HG02870 (cell line): ENCODE results near the gene WBP2.
"Not testable (repeated sequence)": the region's sequence is repeated elsewhere in the genome, so short reads cannot be mapped to it uniquely, and the experiment has no call there.

Experiments
- ATAC-seq: cut with Tn5 transposase; IDR thresholded peaks from one replicate; pipeline ENCODE4 v1.9.1; 2021; ENCODE audit warnings: mild to moderate bottlenecking, moderate library complexity; ENCODE audit not compliant: unreplicated experiment

Gene WBP2

DNA sequence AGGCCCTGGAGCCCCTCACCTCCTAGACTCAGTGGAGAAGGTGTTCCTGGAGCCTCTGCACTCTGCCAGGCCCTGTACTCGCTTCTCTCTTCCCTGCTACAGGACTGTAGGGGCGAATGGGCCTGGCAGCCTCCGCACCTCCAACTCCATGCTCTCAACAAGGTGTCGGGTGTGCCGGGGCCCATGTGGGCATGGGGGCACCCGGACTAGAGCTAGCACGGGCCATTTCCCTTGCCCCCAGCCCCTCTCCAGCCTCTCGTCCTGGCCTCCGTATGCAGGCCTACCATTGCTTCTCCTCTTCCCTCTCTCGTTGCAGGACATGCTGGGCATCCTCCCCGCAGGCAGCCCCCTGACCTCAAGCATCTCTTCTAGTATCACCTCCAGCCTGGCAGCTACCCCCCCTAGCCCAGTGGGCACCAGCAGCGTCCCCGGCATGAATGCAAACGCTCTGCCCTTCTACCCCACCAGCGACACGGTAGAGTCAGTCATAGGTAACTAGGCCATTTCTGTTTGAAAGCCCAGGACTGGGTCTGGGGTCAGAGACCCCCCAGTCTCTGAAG lies 36.7 kb downstream of the WBP2 start:
- ATAC-seq, result no peak

DNA sequence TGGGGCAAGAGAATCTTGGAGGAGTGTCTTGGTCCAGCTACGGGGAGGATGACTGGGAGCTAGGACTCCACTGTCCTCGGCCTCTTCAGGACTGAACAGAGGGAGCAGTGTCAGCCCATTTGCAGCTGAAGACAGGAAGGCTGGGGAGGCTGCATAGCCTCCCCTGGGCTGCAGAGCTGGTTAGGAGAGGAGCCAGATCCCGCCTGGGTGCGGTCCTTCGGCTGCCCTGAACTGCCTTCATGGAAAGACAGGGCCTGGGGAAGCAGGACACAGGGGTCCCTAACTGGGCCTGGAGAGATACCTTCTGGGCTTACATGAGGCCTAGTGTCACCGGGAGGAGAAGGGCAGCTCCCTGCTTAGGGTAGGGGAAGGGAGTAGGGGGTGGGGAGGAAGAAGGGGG lies 37.6 kb downstream of the WBP2 start:
- ATAC-seq, result no peak

DNA sequence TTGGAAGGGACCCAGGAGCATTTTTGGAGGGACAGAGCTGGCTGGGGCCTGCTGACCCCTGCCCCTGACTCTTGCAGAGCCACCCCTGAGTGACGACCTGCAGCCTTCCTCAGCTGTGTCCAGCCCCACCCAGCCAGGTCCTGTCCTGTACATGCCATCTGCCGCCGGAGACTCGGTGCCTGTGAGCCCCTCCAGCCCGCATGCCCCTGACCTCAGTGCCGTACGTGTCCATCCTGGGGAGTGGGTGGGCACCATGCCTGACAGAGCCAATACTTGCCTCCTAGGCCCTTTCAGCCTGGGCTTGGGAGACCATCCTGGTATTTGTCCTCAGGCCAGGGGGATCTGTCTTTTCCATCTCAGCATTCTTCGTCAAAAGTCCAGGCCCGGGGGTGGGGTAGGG lies 38.4 kb downstream of the WBP2 start:
- ATAC-seq, result no peak

DNA sequence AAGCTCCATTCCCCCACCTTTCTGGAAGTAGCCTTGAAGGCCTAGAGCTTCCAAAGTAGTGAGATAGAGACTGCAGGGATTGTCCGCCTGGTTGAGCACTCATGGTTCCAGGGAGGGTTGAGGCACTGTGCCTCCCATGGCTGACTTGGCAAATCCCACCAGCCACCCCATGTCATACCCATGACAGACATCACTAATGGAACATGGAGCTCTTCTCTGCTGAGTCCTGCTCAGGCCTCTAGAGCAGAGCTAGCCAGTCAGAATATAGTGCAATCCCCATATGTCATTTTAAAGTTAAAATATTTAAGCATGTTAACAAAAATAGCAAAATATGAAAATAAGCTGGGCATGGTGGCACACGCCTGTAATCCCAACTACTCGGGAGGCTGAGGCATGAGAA lies 39.7 kb downstream of the WBP2 start:
- ATAC-seq, result no peak

DNA sequence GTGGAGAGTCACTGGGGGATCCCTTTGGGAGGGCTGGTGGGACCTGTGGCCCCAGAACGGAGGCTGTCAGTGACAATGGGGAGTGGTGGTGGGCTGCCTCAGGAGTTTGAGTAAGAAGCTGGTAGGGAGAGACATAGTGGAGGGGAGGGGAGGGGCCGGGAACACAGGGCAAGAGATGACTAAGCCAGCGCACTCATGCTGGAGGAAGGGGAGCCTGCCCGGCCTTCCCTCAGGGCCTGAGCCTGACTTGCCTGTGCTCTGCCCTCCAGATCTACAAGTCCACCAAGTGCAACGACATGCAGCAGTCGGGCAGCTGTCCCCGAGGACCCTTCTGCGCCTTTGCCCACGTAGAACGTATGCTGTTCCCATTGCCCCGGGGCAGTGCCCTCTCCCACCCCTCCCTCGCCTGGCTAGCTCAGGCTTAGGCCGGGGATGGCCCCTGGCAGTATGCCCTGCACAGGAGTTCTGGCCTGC lies 40.2 kb downstream of the WBP2 start:
- ATAC-seq, result no peak

DNA sequence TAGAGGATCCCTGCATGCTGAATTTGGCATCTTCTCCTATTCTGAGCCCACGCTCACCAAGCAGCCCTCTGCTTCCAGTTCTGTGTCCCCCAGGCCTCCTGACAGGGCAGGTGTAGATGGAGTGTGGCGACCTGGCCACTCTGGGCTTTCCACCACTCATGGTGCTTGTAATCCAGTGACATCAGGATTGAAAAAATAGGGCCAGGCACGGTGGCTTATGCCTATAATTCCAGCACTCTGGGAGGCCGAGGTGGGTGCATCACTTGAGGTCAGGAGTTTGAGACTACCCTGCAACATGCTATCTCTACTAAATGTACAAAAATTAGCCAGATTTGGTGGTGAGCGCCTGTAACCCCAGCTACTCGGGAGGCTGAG lies 41.1 kb downstream of the WBP2 start:
- no peak for ATAC-seq

DNA sequence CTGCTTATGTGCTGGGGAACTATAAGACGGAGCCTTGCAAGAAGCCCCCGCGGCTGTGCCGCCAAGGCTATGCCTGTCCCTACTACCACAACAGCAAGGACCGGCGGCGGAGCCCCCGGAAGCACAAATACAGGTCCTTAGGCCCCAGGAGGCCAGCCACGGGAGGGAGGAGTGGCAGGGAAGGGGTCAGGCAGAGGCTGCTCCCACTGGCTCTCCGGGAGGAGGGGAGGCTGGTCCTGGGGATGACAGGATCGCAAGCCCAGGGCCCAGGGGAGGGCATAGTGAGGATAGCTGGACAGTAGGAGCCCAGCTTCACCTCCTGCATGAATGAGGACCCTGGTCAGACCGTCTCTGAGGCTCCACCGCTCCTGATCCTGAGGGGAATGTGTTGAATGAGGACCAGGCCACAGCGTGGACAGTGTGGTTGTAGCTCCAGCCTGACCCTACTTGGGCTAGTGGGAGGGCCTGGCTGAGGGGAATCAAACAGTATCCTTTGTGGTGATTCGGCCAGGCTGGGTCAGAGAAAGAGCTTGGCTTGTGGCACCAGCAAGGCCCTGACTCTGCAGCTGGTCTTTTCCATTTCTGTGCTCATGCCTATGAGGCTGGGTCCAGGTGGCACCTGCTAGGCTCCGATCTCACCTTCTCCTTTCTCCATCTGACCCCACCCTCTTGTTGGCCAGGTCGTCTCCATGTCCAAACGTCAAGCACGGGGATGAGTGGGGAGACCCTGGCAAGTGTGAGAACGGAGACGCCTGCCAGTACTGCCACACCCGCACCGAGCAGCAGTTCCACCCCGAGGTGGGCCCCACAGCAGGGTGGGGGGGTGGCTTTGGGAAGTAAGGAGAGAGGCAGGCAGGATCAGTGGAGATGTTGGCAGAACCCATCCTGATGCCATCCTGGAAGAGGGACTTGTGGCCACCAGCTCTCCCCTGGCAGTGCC lies 41.8 kb downstream of the WBP2 start:
- no peak for ATAC-seq

DNA sequence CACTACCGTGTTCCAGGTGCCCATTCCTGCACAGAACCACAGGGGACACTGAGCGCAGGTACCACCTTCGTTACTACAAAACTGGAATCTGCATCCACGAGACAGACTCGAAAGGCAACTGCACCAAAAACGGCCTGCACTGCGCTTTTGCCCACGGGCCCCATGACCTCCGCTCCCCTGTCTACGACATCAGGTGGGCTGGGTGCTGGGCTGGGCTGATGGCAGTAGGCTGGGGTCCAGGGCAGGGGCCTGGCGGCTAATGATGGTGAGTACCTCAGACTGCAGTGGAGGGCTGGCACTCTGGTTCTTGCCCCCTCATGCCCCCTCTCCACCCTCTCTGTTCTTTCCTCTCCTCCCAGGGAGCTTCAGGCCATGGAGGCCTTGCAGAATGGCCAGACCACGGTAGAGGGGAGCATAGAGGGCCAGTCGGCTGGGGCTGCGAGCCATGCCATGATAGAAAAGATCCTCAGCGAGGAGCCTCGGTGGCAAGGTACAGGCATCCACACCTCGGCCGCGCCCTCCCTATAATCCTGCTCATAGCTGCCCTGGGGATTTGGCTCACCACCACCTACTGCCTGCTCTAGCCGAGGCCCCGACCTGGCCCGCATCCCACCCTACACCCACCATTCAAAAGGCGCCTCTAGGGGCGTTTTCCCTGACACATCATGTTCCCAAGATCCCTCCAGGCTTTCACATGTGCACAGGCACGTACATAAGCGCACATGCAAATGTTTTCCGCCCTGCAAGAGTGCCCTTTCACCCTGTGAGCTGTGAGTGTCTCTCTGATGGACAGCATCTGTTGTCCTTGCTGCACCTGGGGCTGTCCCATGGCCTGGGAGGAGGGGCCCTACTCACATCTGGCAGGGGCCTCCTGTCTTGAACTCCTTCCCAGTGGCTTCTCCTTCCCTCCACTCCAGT lies 42.8 kb downstream of the WBP2 start:
- no peak for ATAC-seq

DNA sequence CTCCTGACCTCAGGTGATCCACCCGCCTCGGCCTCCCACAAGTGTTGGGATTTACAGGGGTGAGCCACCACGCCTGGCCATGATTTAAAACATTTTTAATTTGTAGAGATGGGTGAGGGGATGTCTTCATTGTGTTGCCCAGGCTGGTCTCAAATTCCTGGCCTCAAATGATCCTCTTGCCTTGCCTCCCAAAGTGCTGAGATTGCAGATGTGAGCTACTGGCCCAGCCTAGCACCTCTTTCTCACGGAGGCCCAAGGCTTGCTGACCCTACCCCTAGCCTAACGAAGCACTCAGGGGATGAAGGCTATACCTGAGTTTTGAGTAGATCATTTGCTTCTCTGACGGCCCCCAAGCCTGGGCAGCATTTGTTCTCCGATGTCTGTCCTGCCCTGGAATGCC lies 44.0 kb downstream of the WBP2 start:
- no peak for ATAC-seq

DNA sequence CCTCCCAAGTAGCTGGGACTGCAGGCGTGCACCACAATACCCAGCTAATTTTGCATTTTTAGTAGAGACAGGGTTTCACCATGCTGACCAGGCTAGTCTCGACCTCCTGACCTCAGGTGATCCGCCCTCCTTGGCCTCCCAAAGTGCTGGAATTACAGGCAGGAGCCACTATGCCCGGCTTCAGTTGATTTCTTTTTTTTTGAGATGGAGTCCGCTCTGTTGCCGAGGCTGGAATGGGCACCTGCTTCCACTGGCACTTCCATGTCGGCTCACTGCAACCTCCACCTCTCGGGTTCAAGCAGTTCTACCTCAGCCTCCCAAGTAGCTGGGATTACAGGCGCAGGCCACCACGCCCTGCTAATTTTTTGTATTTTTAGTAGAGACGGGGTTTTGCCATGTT lies 44.4 kb downstream of the WBP2 start:
- not testable (repeated sequence) for ATAC-seq

DNA sequence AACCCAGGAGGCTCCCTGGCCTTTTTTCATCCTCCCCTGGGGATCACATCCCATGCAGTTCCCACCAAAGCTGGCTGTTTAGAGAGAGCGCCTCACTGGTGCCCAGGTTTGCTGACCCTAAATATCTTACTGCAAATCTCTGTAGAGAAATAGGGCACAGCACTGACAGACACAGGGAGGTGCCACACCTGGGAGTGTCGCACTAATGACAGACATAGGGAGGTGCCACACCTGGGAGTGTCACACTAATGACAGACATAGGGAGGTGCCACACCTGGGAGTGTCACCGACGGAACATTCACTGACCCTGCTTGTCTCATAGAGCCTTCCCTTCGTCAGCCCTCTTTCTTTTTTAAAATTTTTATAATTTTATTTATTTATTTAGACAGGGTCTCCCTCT lies 44.9 kb downstream of the WBP2 start:
- ATAC-seq, result no peak

DNA sequence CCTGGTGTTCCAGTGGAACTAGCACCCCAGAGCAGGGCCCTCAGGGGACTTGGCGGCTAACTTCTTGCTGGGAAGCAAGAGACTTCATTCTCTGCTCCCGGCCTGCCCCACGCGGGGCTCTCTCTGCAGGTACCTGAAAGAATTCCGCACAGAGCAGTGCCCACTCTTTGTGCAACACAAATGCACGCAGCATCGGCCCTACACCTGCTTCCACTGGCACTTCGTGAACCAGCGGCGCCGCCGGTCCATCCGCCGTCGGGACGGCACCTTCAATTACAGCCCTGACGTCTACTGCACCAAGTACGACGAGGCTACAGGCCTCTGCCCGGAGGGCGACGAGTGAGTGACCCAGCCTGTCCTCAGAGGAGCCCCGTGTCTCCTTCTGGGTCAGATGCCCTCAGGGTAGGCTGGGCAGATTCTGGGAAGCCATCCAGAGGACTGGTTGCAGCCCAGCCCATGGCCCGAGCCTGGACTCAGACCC lies 45.5 kb downstream of the WBP2 start:
- no peak for ATAC-seq

DNA sequence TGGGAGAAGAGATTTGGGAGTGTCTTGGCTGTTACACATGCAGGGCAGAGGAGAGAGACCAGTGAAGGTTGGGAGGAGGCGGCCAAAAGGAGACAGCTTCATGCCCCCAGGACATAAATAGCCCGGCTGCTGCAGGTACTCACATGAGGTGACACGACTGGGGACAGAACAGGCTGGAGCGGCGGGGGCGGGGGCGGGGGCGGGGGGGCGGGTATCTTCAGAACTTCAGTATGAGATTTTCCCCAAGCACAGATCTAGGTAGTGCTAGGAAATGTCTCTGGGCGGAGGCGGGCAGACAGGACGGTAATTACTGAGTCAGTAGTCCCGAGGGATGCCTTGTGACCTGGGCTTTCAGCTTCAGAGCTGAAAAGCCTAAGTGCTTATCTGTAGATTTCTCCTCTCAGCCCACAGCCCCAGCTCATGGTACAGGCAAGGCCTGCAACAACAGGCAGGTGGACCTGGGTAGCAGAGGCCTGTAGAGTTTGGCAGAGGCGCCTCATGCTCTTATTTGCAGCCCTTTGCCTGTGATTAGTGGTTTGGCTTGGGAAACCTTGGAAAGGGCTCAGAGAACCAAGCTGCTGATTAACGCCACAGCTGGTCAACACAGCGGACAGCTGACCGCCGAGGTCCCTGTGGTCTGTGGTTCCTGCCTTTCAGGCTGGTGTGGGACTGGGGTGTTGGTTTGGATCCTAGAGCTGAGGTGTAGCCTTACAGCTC lies 46.1 kb downstream of the WBP2 start:
- ATAC-seq, result no peak

DNA sequence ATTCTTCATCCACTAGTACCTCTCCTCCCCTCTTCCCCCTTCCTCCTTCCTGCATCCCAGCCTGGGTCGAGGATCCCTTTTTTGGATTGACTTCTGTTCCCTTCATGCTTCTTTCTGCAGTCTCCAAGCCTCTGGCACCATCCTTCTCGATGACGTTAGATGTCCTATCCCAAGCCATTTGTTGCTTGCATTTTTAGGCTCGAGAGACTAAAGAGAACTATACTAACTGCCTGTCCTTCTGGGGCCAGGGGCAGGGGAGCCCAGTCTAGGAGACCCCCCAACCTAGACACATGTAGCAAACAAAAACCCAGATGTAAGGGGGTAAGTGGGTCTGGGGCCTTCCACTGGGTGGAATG lies 46.6 kb downstream of the WBP2 start:
- ATAC-seq, result no peak

DNA sequence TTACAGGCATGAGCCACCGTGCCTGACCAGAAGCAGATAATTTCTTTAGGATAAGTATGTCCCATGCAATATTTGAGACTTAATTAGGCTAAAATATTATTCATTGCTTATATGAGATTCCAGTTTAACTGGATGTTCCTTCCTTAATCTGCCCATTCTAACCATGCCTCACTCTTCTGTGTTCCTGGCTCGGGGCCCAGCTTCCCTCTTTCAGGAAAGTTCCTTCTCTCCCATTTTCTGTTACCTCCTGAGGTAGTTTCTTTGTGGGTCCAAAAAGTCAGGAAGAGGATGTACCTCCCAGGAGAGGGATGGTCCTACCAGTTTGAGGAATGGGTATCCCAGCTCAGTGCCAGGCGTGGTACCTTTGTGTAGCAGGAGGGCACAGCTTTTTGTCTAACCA lies 47.3 kb downstream of the WBP2 start:
- ATAC-seq, result no peak

DNA sequence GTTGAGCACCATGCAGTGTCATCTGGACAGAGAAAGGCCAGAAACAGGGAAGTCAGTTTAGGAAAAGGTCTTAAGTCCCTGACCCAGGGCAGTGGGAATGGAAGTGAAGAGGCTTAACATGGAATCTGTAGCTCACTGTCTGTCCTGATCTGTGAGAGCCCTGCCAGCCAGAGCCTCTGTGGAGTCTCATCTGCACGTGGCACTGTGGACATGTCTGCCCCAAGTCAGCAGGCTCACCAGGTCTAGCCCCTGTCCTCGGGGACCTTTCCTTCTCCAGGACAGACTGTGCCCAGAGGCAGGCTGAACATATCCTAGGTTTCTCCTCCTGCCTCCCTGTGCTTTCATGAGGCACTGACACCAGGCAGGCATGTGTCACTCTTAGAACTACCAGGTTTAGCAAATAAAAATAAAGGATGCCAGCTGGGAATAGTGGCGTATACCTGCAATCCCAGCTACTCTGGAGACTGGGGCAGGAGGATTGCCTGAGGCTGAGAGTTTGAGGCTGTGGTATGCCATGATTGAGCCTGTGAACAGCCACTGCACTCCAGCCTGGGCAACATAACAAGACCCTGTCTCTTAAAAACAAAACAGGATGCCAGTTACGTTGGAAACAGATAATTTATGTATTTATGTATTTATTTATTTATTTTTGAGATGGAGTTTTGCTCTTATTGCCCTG lies 48.2 kb downstream of the WBP2 start:
- ATAC-seq, result no peak

DNA sequence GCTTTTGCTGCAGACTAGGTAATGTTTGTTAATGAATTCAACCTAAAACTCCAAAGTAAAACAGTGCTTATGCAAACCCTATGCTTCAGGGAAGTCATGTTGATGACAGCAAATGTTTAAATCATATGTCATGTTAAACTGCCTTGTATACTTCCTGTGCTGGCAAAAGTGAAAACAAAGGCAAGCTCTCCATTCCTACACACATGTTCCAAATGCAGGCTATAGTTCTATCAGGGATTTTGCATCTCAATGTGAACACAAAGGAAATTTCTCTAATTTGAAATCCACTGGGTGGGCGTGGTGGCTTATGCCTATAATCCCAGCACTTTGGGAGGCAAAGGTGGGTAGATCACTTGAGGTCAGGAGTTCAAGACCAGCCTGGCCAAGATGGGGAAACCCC lies 51.3 kb downstream of the WBP2 start:
- no peak for ATAC-seq

DNA sequence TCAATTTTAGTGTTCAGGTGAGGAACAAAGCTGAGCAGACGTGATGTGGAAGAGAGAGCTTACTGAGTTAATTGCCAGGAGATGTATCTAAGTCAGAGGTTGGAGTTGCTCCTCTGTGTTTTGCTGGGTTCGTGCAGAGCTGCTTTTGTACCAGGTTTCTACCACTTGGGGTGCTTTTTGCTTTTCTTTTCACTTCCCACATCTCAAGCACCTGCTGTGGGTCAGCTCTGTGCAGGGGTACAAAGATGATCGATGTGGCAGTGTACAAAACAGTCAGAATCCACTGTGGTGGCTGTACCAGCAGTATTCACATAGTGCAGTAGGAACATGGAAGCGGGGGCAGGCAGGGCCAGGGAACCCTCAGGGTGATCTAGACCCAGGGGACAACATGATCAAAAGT lies 55.7 kb downstream of the WBP2 start:
- ATAC-seq, result no peak

DNA sequence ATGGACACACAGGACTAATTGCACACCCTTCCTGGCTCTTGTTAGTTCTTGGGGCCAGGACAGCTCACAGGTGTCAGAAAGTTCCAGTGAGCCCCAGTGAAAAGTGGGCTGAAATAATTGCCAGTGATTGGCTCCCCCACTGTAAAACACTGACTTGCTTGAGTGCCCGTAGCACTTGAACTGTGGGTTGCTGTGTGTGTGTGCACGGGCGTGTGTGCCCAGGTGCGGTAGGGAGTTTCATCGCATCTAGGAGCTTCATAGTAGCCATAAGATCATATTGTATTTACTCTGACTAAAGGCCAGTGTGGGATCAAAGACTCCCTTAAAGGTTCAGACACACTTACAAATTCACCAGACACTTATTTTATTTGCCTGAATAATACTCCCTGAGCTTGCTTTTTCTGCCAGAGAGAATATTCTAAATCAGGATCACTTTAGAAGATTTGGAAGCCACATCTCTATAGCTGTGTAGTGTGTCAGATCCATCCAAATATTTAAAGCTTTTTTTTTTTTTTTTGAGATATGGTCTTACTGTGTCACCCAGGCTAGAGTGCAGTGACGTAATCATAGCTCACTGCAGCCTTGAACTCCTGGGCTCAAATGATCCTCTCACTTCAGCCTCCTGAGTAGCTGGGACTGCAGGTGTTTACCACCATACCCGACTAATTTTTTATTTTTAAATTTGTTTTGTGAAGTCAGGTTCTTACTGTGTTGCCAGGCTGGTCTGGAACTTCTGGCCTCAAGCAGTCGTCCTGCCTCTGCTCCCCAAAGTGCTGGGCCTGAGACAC lies 59.1 kb downstream of the WBP2 start:
- no peak for ATAC-seq
